HG03196 (cell line): ENCODE data around the gene IRGQ.
"Not testable (repeated sequence)": the region's sequence is repeated elsewhere in the genome, so short reads cannot be mapped to it uniquely, and the experiment has no call there.

Experiments used
- ATAC-seq: cut with Tn5 transposase; IDR thresholded peaks from one replicate; pipeline ENCODE4 v1.9.1; 2021; ENCODE audit not compliant: unreplicated experiment

IRGQ gene

DNA sequence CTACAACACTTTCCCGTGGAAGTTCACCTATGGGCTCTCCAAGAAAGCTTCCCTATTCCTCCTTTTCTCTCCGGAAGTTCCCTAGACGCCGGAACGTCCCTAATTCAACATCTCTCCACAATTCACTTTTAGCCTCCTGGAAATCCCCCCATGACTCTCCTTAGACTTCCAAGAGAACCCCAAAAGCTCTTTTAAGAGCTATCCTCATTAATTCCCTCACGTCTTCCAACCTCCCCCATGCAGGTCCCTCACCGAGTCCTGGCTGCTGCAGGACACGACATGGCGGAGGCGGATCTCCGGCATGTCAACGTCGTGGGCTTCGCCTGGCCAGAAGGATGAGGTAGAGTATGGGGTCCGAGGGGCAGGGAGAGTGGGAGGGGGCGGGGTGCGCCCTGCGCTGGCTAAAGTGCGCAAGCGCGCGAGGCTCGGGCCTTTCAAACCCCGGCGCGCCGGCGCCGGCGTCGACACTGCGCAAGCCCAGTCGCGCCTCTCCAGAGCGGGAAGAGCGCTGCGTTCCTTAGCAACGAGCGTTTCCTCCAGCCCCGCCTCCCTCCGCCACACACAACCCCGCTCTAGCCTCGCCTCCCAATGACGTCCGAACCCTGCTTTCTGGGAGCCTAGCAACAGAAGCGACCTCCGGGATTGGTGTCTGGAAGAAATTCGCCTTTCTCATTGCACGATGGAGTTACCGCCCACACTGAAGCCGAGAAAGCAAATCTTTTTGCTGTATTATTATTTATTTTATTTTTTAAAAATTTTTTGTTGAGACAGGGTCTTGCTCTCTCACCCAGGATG, 20.6 kb downstream of the IRGQ start, which contains the start of the genes PINLYP and XRCC1:
Gene PINLYP (plus strand): TSS at position 646 of the 795 bp plus-strand sequence. CDS start 1,391 bp downstream, outside the sequence.
Gene XRCC1 (minus strand): TSS at position 372 of the 795 bp plus-strand sequence. CDS start 69 bp downstream, at position 303.
- ATAC-seq: peak; percentile 92

DNA sequence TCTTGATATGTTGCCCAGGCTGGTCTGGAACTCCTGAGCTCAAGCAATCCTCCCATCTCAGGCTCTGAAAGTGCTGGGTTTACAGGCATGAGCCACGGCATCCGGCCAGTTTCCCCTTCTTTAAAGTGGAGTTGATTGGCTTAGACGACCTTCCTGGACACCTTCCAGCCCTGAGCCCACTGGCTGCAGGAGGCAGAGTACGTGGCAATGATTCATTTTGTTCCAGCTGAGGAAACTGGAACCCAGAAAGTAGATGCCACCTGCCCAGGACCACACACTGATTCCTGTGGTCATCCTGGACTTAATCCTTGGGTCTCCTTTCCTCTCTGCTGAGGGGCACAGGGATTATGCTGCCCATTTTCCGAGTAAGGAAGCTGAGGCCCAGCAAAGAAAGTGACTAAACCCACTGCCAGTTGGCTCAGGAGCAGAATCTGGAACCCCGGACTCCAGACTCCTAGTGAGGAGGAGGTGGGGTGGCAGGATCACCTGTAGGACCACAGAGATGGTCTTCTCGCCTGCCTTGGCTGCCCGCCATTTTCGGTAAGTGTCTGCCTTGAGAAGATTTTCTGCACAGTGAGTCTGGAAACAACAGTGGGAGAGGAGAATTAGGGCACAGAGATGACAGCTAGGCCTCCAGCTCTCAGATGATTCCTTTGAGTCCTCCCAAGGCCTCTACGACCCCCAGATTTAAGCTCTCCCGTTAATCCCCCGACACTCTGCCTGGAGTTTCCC, 21.3 kb downstream of the IRGQ start:
- ATAC-seq: no peak

- no peak for ATAC-seq
These were observed 23.8 kb downstream of the IRGQ start for GRCh38 chr19:43572171-43572588.

GRCh38 chr19:43570174-43570791, 25.7 kb downstream of the IRGQ start:
- no peak for ATAC-seq

DNA sequence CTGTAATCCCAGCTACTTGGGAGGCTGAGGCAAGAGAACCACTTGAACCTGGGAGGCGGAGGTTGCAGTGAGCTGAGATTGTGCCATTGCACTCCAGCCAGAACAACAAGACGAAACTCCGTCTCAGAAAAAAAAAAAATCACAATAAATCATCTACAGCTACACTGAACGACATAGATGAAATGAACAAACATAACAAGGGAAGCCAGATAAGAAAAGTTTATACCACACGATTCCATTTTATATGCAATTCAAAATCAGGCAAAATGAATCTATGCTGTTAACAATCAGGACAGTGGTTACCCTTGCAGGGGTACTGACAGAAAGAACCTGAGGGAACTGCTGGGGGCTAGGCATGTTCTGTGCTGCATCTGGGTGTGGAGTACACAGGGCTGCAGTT, 26.3 kb downstream of the IRGQ start:
- ATAC-seq: no peak

- ATAC-seq: no peak
These were observed 31.1 kb downstream of the IRGQ start for GRCh38 chr19:43564800-43565199.

- ATAC-seq: no peak
These were observed 32.0 kb downstream of the IRGQ start for GRCh38 chr19:43563816-43564457.

DNA sequence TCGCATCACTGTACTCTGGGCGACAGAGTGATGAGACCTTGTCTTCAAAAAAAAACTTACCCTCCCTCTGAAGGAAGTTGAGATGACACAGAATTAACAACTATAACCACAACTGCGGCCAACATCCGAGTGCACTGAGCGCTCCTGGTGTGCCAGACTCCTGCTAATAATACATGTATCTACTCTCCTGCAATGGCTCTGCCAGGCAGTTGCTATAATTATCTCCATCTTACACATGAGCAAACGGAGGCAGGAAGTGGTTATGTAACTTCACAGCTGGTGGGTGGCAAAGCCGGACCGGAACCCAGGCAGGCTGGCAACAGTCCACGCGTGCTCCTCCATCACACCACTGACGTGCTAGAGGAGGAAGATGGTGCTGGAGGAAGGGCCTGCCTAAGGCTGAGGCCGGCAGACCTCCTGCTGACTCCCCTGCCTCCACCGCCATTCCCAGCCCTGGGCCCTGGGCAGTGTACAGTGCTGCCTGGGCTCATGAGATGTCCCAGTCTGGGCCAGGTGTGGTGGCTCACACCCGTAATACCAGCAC, 33.2 kb downstream of the IRGQ start:
- ATAC-seq: peak; percentile 71

GRCh38 chr19:43562226-43562697, 33.7 kb downstream of the IRGQ start:
- no peak for ATAC-seq

DNA sequence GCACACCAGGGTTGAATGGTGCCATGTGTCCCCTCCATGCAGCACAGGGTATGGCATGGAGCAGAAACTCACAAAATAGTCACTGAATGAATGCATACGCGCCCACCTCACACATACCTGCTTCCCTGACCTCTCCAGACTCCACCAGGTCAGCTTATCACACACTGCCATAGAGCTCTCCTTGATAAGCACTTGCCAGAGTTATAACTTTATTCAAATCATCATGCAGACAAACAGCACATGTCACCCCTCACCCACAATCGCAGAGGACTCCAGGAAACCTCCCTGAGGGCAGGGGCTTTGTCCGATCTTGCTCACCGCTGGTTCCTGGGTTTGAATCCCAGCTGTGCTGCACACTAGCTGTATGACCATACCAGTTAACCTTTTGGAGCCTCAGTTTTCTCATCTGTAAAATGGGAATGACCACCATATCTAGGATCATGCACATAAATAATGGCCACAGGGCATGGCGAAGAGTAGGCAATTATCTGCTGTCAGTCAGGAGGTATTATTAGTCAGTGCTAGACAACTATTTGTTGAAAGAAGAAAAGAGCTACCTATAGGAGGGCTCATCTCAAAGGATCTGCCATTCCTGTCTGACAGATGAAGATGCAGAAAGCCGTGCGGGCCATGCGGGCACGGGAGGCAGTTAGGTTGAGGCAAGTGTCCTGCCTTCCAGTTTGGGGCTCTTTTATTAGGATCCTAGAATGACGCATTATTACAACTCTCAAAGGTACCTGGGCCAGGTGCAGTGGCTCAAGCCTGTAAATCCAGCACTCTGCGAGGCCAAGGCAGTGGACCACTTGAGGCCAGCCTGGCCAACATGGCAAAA, 34.6 kb downstream of the IRGQ start:
- ATAC-seq: no peak

GRCh38 chr19:43560687-43561086, 35.2 kb downstream of the IRGQ start:
- ATAC-seq: no peak

DNA sequence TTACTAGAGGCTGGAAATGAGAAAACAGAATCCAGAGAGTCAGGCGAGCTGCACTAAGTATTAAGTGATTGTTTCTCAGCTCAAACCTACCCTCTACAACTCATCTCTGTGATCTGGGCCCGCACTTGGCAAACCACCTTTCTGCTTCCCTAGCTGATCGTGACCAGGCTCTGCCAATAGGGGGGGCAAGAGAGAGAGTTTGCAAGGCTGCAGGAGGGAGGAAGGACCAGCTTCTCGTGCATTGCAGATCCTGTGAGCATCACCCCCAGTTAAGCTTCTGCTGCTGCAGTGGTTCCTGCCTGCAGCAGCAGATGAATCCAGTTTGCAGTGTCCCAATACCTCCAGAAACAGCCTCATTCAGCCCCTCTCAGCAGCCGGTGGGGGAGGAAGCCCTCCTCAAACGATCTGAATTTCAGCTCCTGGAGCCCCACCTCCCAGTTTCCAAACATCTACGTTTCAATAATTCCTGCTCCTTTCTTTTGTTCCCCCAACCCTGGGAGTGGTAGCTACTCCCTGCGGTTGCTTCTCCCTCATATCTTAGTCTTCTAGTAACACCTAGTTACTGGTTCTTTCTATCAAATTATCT, 40.7 kb downstream of the IRGQ start:
- ATAC-seq: no peak

DNA sequence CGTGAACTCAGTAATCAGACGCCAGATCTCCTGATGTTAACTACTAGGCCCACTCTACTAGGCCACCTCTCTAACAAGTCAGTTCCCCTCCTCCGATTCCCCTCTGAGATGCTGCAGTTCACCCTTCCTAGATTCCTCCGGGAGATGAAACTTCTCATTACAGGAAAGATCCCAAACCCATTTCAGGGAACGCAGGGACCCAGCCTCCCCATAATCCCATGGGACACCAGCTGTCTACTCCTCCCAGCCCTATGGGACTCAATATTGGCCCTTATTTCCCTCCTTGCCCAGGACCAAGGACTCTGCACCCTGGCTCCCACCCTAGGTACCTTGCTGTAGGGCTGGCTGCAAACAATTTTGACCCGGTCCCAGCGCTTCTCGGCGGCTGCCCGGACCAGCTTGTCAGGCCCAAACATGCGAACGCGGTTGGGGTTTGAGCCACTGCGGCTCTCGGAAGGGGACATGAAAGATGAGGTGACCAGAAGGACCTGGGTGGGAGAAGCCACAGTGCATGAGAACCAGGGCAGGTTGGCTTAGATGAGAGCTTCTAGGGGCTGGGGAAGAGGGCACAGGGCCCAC, 41.5 kb downstream of the IRGQ start:
- ATAC-seq: no peak

- no peak for ATAC-seq
These were observed 42.3 kb downstream of the IRGQ start for GRCh38 chr19:43553656-43554055.

- ATAC-seq: no peak
These were observed 43.3 kb downstream of the IRGQ start for GRCh38 chr19:43552616-43553015.

DNA sequence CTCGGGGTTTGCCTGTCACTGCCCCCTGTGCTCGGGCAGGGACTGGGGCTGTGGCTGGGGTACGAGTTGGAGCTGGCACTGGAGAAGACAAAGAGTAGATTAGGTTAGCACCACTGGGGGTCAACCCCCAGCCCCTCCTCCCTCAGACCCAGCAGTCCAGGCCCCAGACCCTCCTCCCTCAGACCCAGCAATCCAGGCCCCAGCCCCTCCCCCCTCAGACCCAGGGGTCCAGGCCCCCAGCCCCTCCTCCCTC, 43.8 kb downstream of the IRGQ start:
- no peak for ATAC-seq

DNA sequence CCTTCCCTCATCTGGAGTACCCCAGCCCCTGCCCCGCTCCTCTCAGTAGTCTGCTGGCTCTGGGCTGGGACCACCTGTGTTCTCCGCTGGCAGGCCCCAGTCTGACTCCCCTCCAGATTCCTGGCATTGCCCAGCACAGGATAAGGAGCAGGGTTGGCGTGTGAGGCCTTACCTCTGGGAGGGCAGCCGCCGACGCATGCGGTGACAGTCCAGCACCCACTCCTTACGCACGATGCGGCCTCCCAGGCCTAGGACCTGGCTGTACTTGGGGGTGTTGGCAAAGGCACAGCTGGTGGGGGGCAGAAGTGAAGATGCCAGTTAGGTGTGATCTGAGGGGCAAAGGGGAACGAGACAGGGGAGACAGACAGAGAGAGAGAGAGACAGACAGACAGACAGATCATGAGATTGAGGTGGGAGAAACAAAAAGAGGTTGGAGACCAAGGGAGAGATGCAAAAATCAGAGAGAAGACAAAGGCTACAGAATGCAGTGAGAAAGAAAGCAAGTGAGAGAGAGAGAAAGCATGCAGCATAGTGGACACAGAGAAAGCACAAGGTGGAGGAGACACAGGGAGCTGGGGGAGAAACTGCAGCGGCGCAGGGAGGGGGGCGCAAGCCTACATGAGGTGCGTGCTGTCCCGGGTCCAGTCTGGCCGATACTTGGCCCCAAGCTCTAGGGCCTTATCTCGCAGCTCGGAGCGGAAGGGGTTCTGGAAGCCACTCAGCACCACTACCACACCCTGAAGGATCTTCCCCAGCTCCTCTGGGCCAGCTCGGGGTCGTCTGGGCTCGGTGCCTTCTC, 44.3 kb downstream of the IRGQ start:
- ATAC-seq: no peak

- ATAC-seq: no peak
These were observed 47.2 kb downstream of the IRGQ start for GRCh38 chr19:43548706-43549105.

DNA sequence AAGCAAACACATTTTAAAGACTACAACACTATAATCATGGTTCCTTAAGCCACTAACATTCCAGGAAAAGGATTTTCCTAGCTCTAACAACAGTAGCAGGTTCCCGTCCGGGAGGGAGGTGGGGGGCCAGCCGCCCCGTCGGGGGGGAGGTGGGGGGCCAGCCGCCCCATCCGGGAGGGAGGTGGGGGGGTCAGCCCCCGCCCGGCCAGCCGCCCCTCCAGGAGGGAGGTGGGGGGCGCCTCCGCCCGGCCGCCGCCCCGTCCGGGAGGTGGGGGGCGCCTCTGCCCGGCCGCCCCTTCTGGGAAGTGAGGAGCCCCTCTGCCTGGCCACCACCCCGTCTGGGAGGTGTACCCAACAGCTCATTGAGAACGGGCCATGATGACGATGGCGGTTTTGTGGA, 48.0 kb downstream of the IRGQ start:
- ATAC-seq: not testable (repeated sequence)
